Measurements from ENCODE around the gene A2ML1.

A2ML1 gene

DNA sequence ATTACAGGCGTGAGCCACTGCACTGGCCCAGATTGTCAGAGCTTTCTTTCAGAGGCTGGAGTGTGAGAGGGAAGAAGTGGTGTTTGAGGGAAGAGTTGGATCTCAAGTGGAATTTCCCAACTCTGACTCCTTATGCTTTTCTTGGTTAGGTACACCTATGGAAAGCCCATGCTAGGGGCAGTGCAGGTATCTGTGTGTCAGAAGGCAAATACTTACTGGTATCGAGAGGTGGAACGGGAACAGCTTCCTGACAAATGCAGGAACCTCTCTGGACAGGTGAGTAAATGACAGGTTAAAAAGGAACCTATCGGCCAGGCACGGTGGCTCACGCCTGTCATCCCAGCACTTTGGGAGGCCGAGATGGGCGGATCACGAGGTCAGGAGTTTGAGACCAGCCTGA is 14.9 kb downstream of the A2ML1 start:
- H3K27ac ChIP-seq (ENCODE audit: poor library complexity, severe bottlenecking) = no peak overlapping the region
- H3K9me3 ChIP-seq (ENCODE audit: severe bottlenecking) = no peaks in the 10 kb centered on the region
- H3K27me3 ChIP-seq (ENCODE audit: insufficient read depth, poor library complexity, severe bottlenecking) = no peaks in the 10 kb centered on the region
- TF ChIP-seq CTCF (IDR thresholded peaks at IDR 0.05; ENCODE audit: poor library complexity, severe bottlenecking) = no peak
- no peak overlapping the region for H3K4me3 ChIP-seq (ENCODE audit: severe bottlenecking)
- ATAC-seq (ENCODE audit: low read depth) = no peak
- DNase-seq (ENCODE audit: low spot score) = no peak
- no peaks in the 10 kb centered on the region for H3K4me1 ChIP-seq (ENCODE audit: insufficient read depth, poor library complexity, severe bottlenecking)
- no peaks in the 10 kb centered on the region for H3K36me3 ChIP-seq (ENCODE audit: low read depth)

- Histone ChIP-seq H3K27ac (ENCODE audit: poor library complexity, severe bottlenecking) (no peak overlapping the region), H3K36me3 (ENCODE audit: low read depth) (no peaks in the 10 kb centered on the region), H3K4me1 (ENCODE audit: insufficient read depth, poor library complexity, severe bottlenecking) (no peaks in the 10 kb centered on the region), H3K9me3 (ENCODE audit: severe bottlenecking) (no peaks in the 10 kb centered on the region), H3K4me3 (ENCODE audit: severe bottlenecking) (no peak overlapping the region), H3K27me3 (ENCODE audit: insufficient read depth, poor library complexity, severe bottlenecking) (no peaks in the 10 kb centered on the region)
- DNase-seq (ENCODE audit: low spot score) (no peak), ATAC-seq (ENCODE audit: low read depth) (no peak)
- no peak for TF ChIP-seq CTCF (IDR thresholded peaks at IDR 0.05; ENCODE audit: poor library complexity, severe bottlenecking)
These were observed 17.9 kb downstream of the A2ML1 start for GRCh38 chr12:8840321-8840720.

- TF ChIP-seq CTCF (IDR thresholded peaks at IDR 0.05; ENCODE audit: poor library complexity, severe bottlenecking) = no peak
- no peak for ATAC-seq (ENCODE audit: low read depth)
- H3K36me3 ChIP-seq (ENCODE audit: low read depth) = no peaks in the 10 kb centered on the region
These were observed 18.7 kb downstream of the A2ML1 start for GRCh38 chr12:8840938-8841633.

GRCh38 chr12:8841778-8842177 is 19.4 kb downstream of the A2ML1 start:
- Histone ChIP-seq H3K4me3 (ENCODE audit: severe bottlenecking) (no peak overlapping the region), H3K4me1 (ENCODE audit: insufficient read depth, poor library complexity, severe bottlenecking) (no peaks in the 10 kb centered on the region), H3K27me3 (ENCODE audit: insufficient read depth, poor library complexity, severe bottlenecking) (no peaks in the 10 kb centered on the region), H3K27ac (ENCODE audit: poor library complexity, severe bottlenecking) (no peak overlapping the region), H3K9me3 (ENCODE audit: severe bottlenecking) (no peaks in the 10 kb centered on the region), H3K36me3 (ENCODE audit: low read depth) (no peaks in the 10 kb centered on the region)
- ATAC-seq (ENCODE audit: low read depth) = no peak
- no peak for DNase-seq (ENCODE audit: low spot score)
- TF ChIP-seq CTCF (IDR thresholded peaks at IDR 0.05; ENCODE audit: poor library complexity, severe bottlenecking) = no peak

More at GRCh38 chr12:8840938-8841633, 18.7 kb downstream of the A2ML1 start:
- Histone ChIP-seq H3K4me3 (ENCODE audit: severe bottlenecking) (no peak overlapping the region), H3K4me1 (ENCODE audit: insufficient read depth, poor library complexity, severe bottlenecking) (no peaks in the 10 kb centered on the region), H3K27ac (ENCODE audit: poor library complexity, severe bottlenecking) (no peak overlapping the region), H3K27me3 (ENCODE audit: insufficient read depth, poor library complexity, severe bottlenecking) (no peaks in the 10 kb centered on the region), H3K9me3 (ENCODE audit: severe bottlenecking) (no peaks in the 10 kb centered on the region)
- DNase-seq (ENCODE audit: low spot score) = no peak

DNA sequence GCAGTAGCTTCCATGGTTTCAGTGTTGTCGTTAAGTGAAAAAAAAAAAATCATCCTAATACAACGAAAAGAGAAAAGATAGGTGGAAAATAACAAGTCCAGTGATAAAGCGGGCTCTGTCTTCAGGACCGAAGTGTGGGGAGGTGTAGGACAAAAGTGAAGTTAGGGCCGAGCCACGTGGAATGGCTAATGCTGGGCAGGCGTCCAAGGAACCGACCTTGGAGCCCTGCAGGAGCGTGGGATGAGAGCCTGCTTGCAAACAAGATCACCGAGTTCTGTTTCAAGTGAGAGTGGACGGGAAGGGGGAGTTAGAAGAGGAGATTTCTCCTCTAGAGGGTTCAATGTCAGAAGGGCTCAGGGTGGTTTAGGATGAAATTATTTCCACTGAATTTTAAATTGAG is 22.2 kb downstream of the A2ML1 start:
- no peak overlapping the region for H3K27ac ChIP-seq (ENCODE audit: poor library complexity, severe bottlenecking)
- no peaks in the 10 kb centered on the region for H3K27me3 ChIP-seq (ENCODE audit: insufficient read depth, poor library complexity, severe bottlenecking)
- DNase-seq (ENCODE audit: low spot score) = no peak
- H3K4me1 ChIP-seq (ENCODE audit: insufficient read depth, poor library complexity, severe bottlenecking) = no peaks in the 10 kb centered on the region
- no peak overlapping the region for H3K4me3 ChIP-seq (ENCODE audit: severe bottlenecking)
- no peaks in the 10 kb centered on the region for H3K36me3 ChIP-seq (ENCODE audit: low read depth)
- no peaks in the 10 kb centered on the region for H3K9me3 ChIP-seq (ENCODE audit: severe bottlenecking)
- no peak for TF ChIP-seq CTCF (IDR thresholded peaks at IDR 0.05; ENCODE audit: poor library complexity, severe bottlenecking)
- ATAC-seq (ENCODE audit: low read depth) = no peak
